DMS53 (cell line): Measurements from ENCODE around the gene PNP.
"Not testable (repeated sequence)": the region's sequence is repeated elsewhere in the genome, so short reads cannot be mapped to it uniquely, and the experiment has no call there.

Source experiments
- DNase-seq: peaks from one replicate; lab custom pipeline; 2025; lab: John Stamatoyannopoulos, UW

The PNP gene

DNA sequence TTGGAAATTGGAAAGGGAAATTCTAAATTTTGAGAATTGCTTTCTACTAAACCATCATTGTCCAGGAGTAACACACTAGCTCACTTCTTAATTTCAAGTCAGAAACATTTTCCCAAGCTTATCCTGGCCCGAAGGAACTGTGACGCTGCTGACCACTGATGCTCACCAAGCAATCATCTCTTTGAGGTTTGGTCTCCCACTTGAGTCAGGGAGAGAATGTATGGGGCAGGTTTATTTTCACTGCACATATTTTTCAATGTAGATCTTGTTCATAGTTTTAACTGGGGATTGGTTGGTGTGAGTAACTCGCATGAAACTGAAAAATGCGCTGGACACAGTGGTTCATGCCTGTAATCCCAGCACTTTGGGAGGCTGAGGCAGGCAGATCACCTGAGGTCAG is 23.3 kb downstream of the PNP start:
- DNase-seq, result no peak

DNA sequence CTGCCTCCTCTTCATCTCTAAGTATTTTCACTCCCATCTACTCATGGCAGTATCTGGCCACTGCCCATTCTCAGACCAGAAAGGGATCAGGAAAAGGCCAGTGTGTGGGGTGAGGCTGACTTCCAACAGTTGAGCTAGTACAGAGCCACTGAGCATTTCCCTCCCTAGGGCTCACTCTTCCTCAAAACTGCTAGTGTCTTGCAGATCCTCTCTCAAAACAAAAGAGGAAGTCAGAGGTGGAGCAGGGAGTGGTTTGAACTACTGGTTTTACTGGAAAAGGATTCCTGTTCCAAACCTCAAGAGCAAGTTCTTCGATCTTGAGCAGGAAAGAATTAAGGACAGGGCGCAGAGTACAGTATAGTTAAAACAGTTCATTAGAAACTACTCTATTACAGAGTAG is 24.4 kb downstream of the PNP start:
- DNase-seq, result no peak

DNA sequence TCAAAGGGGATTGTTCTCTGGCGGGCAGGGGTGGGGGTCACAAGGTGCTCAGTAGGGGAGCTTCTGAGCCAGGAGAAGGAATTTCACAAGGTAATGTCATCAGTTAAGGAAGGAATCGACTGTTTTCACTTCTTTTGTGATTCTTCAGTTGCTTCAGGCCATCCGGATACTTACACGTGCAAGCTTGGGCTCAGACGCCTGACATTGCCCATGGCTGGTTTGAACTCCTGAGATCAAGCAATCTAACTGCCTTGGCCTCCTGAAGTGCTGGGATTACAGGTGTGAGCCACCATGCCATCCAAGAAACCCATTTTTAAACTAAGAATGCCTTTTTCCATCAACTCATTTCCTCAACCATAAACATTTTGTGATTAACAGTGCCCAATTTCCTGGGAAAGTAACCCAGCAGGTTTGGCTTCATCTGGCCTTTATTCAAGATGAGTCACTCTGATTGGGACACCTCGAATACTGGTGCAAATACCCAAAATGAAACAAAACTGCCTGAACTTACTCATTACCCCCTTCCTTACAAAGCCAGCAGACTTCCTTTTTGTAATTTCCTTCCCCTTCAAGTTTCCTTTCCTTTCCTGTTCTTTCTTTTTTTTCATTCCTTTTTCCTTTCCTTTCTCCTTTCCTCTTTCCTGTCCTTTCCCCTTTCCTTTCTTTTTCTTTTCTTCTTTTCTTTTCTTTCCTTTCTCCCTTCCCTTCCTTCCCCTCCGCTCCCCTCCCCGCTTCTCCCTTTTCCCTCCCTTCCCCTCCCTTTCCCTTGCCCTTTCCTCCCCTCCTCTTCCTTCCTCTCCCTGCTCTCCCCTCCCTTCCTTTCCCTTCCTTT is 25.9 kb downstream of the PNP start:
- no peak for DNase-seq

DNA sequence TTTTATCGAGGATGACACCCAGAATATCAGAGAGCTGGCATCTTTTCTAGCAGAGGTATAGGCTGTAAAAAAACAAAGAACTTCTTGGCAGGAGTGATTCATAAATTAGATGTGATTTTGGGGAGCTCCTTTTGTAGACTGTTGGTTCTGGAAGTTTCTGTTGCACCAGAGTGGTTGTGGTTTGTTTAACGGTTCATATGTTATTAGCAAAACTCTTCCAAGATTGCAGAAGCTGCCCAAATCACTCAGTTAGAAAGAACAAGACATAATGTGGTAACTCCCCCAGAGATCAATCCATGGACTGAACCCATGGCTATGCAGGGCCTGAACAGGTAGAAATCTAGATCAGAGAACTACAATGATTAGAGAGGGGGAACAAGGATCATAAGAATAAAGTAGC is 29.4 kb downstream of the PNP start:
- DNase-seq, result no peak

DNA sequence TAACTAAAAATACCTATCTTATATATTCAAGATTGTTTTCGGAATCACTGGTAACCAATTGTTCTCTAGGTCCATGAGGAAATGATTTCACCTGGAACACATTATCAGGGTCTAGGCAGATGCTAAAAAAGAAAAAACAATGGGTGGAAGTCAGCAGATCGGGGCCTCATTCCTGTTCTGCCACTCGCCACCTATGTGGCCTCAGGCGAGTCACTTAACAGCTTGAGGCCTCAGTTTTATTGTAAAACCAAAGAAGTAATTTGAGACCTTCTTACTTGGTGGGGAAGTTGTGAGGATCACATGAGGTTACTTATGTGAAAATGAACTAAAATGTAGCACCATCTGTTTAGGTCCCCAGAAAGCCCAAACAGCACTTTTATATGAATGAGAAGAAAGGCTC is 29.9 kb downstream of the PNP start:
- no peak for DNase-seq

DNA sequence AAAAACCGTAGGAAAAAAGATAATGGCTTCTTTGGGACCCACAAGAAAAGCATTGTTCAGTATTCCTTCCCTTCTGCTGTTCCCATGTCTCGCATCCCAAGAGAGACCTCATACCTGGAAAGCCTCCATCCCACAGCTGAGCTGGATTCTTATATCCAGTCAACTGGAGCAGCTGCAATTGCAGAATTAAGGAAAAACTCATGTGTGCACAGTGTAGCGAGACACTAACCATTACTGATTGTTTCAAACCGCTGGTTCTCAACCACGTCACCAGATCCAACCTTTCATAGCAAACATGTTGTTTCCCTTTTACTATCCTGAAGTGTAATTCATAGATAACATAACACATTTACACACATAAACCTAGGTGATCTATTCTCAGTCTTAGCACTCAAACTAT is 30.7 kb downstream of the PNP start:
- no peak for DNase-seq

DNA sequence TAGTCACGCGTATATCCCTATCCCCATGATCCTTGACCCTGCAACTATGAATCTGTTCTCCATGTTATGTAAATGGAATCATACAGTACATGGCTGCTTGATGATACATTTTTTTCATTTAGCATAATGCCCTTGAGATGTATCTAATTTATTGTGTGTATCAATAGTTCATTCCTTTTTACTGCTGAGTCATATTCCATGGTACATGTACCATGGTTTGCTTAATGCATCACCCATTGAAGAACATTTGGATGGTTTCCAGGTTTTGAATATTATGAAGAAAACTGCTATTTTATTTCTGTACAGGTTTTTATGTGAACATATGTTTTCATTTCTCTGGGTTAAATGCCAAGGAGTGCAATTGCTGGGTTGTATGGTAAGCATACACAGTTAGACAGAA is 32.1 kb downstream of the PNP start:
- no peak for DNase-seq

DNA sequence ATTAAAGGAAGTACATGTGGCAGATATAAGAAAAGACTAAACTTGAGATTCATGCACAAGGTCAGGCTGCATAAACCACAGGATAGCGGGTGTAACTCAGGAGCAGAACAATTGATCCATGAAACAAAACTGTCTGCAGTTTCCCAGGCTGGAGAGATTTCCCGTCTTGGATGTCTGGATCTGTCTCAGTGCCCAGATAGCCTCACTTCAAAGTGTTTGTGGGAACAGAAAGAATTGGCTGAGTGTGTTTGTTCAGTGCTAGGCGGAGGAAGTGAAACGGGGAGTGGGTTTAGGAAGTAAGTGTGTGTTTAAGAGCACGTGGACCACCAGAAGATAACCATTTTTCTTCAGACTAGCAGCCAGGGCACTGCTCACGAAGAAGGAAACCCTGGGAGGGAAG is 34.7 kb downstream of the PNP start:
- DNase-seq, result no peak

DNA sequence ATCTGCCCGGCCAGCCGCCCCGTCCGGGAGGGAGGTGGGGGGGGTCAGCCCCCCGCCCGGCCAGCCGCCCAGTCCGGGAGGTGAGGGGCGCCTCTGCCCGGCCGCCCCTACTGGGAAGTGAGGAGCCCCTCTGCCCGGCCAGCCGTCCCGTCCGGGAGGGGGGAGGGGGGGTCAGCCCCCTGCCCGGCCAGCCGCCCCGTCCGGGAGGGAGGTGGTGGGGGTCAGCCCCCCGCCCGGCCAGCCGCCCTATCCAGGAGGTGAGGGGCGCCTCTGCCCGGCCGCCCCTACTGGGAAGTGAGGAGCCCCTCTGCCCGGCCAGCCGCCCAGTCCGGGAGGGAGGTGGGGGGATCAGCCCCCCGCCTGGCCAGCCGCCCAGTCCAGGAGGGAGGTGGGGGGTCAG is 37.1 kb downstream of the PNP start:
- not testable (repeated sequence) for DNase-seq

DNA sequence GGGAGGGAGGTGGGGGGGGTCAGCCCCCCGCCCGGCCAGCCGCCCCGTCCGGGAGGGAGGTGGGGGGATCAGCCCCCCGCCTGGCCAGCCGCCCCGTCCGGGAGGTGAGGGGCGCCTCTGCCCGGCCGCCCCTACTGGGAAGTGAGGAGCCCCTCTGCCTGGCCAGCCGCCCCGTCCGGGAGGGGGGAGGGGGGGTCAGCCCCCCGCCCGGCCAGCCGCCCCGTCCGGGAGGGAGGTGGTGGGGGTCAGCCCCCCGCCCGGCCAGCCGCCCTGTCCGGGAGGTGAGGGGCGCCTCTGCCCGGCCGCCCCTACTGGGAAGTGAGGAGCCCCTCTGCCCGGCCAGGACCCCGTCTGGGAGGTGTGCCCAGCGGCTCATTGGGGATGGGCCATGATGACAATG is 37.5 kb downstream of the PNP start:
- DNase-seq, result not testable (repeated sequence)

DNA sequence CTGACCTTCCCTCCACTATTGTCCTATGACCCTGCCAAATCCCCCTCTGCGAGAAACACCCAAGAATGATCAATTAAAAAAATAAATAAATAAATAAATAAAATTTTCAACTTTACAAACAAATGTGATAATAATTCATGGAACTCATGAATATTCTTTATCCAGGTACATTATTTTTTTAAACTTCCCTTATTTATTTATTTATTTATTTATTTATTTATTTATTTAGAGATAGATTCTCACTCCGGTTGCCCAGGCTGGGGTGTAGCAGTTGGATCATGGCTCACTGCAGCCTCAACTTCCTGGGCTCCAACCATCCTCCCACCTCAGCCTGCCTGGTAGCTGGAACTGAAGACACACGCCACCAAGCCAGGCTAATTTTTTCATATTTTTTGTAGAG is 38.3 kb downstream of the PNP start:
- not testable (repeated sequence) for DNase-seq

DNA sequence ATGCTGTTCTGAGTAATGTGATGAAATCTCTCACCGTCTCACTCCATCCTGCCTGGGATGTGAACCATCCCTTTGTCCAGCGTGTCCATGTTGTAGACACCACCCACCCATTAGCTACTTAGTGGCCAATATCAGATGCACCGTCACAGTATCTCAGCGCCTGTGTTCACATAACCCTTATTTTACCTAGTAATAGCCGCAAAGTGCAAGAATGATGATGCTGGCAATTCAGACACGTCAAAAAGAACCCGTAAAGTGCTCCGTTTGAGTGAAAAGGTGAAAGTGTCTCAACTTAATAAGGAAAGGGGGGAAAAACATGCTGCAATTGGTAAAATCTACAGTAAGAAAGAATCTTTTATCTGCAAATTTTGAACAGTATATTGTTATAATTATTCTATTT is 39.2 kb downstream of the PNP start:
- no peak for DNase-seq

DNA sequence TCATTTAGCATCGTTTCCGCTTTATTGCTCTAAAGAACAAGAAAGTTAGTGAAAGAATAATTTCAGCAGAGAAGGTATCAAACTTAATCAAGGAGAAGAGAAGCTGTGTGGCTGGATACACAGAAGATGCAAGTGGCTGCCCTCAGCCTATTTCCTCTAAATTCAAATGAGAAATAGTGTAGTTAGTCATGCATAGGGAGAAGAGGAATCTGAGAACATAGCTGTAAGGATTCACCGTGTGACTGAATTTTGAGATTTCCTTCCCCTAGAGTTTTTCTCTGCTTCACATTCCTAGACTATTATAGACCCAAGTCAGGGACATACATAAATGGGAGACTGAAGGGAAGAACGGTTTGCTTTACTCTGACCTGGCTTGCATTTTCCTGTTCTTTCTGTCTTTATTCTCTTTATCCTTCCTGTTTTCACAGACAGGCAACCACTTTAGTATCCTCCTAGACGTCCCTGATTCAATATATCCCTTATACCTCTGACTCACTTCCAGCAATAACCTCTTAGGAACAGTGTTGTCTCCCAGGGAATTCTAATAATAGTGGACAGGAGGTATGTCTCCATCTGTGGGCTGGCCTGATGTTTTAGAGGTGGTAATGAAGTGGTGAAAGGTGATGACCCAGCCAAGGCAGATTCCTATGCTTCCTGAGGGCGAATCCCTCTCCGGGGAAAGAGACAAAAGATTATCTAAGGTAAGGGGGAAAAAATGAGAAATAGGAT is 43.1 kb downstream of the PNP start:
- no peak for DNase-seq

DNA sequence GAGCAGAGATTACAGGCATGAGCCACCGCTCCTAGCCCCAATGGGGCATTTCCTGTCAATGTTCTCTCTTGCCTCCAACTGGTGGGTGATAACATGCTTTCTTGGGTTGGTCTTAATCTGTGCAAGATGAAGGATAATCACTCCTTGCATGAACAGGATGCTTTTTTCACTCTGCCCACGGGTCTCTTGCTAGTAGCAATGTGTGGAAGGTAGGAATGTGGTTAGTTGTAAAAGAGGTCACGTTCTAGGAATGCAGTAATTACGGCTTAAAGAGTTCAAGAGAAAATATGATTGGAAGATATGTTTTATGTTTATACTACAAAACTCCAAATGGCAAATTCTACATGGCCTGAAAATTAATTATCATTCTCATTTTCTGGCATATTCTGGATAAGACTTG is 46.6 kb downstream of the PNP start:
- no peak for DNase-seq

DNA sequence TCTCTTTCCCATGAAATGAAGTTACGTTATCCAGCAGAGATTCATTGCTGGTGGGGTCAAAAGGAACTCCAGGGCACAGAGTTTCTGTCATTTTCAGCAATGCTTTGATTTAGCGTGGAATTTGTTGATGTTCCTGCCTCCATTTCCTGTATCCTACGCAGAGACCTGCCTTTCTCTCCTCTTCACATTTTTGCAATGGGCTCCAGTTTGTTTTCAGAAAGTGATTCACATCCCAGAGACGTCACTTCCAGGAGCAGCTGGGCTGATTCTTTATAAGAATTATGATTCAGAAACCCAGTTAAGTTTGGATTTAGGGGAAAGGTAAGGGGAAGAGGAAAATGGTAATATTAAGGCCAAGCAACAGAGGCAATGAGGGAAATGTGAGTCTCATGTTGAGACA is 47.7 kb downstream of the PNP start:
- no peak for DNase-seq

DNA sequence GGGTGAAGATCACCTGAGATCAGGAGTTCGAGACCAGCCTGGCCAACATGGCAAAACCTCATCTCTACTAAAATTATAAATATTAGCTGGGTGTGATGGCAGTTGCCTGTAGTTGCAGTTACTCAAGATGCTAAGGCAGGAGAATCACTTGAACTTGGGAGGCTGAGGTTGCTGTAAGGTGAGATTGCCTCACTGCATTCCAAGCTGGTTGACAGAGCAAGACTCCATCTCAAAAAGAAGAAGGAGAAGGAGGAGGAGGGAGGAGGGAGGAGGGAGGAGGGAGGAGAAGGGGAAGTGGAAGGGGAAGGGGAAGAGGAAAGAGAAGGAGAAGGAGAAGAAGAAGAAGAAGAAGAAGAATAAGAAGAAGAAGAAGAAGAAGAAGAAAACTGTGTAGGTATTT is 53.1 kb downstream of the PNP start:
- DNase-seq, result no peak

DNA sequence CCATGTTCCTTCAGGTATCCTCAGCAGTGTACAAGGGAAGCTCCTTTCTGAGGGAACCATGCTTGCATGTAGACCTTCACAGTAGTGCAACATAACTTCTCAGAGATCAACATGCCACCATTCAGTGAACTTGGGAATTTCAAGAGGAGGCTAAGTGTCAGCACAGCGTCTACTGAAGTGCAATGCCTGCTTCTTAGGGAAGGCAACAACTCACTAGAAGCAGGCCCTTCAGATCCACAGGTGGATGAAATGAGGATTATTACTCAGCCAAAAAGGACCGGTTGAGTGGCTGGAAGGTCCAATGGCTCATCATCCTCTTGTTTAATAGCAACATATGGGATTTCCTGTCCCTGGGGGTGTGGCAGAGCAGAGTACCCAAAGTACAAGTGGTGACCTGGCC is 54.8 kb downstream of the PNP start:
- no peak for DNase-seq
